GM12892 (cell line): ENCODE measurements around the gene TMEM41B.
"Not testable (repeated sequence)": the region's sequence is repeated elsewhere in the genome, so short reads cannot be mapped to it uniquely, and the experiment has no call there.

Source experiments
- DNase-seq: peaks from one replicate; pipeline ENCODE4 v3.0.0; 2011; ENCODE audit not compliant: insufficient read length
- FAIRE-seq: peaks from 2 replicates; lab custom pipeline; 2011; peaks lifted over from hg19 to GRCh38; lab: Jason Lieb, UNC
- POLR2A ChIP-seq: IDR thresholded peaks from 2 replicates; pipeline ENCODE4 v1.6.1; 2011; ENCODE audit warnings: low read depth, low read length, control low read depth
- POLR2AphosphoS5 ChIP-seq: IDR thresholded peaks from 2 replicates; pipeline ENCODE4 v1.6.1; 2011; ENCODE audit warnings: low read depth, low read length, control low read depth
- TAF1 ChIP-seq: IDR thresholded peaks from 2 replicates; pipeline ENCODE4 v1.6.1; 2011; ENCODE audit warnings: low read depth, mild to moderate bottlenecking, control low read depth, low read length, borderline replicate concordance

Gene TMEM41B

DNA sequence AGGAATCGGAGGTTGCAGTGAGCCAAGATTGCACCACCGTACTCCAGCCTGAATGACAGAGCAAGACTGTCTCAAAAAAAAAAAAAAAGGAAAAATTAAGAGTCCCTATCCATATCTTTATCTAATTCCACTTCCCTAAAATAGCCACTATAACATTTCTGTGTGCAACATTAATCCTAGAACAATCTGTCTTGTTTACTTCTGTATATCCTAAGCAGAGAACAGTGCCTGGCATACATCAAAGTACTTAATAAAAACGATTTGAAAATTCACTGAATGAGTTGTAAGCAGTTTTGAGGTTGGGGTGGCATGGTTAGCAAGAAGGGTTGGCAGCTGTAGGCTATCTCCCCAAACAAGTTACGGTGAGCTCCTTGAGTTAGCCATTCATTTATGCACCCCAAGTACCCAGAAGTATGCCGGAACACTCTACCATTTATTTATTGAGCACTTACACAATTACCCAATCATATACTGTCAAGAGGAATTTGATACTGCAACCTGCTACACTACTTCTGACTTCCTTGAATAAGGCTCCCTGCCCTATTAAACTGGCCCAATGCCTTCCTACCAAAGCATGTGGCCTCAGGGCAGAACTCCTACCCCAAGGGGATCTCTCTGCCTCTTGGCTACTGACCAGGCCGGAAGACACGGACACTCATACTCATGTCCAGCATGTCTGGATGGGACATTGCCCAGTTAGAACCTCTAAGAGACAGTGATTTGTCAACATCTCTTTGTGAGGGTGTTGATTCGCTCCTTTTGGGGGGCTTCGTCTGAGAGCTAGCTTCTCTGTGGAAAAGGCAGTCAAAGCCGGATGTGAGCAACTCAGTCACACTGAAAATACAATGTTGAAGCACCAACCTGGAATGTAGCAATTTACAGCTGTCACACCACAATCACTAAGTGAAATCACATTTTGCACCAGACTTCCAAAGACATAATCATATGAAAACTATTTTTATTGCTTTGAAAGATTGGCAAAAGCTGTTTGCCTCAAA, 16.3 kb upstream of the TMEM41B start:
- FAIRE-seq = no peak

GRCh38 chr11:9320047-9320446, 5.7 kb upstream of the TMEM41B start:
- no peak for FAIRE-seq
- no peak for TF ChIP-seq POLR2A
- no peak for TF ChIP-seq TAF1
- no peak for TF ChIP-seq POLR2AphosphoS5
- DNase-seq = no peak

More for the DNA sequence above, 16.3 kb upstream of the TMEM41B start:
- DNase-seq = no peak
- TF ChIP-seq POLR2AphosphoS5 (no peak), TAF1 (no peak), POLR2A (no peak)

DNA sequence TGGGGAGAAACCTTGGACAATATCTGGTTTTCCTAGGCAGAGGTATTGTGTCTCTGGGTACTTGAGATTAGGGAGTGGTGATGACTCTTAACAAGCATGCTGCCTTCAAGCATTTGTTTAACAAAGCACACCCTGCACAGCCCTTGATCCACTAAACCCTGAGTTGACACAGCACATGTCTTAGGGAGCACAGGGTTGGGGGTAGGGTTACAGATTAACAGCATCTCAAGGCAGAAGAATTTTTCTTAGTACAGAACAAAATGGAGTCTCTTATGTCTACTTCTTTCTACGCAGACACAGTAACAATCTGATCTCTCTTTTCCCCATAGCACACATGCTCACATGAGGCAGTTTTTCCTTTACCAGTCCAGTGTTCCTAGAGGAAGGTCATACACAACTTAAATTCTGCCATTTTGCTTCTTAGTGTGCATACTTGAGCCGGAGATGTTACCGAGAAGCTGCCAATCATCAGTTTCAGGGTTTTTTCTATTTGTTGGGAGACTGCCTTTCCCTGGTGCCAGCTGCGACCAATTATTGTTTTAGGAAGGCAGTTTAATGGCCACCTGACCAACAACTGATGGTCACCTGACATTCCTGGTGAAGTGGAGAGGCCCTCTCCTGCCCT, 5.1 kb upstream of the TMEM41B start:
- FAIRE-seq, DNase-seq: not testable (repeated sequence)

- not testable (repeated sequence) for FAIRE-seq, DNase-seq
Measured at GRCh38 chr11:9318442-9319376, 4.3 kb upstream of the TMEM41B start.

- TF ChIP-seq POLR2AphosphoS5 (no peak), TAF1 (no peak), POLR2A (no peak)
- FAIRE-seq = no peak
- no peak for DNase-seq
Measured at GRCh38 chr11:9316334-9316733, 1.9 kb upstream of the TMEM41B start.

DNA sequence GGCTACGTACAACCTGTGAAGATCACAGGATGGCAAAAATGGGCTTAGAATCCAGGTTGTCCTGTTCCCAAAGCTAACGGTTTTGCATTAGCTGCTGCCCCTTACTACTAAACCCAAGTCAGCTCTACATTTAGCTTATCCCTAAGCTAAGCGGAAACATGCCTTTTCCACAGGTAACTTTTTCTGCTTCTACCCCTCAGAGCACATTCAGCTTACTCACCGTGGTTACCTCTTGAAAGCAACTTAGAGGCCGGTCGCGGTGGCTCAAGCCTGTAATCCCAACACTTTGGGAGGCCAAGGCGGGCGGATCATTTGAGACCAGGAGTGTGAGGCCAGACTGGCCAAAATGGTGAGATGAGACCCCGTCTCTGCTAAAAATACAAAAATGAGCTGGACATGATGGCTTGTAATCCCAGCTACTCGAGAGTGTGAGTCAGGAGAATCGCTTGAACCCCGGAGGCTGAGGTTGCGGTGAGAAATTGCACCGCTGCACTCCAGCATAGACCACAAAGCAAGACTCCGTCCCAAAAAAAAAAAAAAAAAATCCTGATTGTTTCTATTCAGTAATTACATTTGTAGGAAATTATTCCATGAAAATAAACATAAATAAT, 790 bp upstream of the TMEM41B start:
- no peak for FAIRE-seq
- no peak for DNase-seq
- TF ChIP-seq POLR2A (no peak), TAF1 (no peak), POLR2AphosphoS5 (no peak)

GRCh38 chr11:9313648-9314290, 624 bp downstream of the TMEM41B start:
- FAIRE-seq (no peak), DNase-seq (peak; percentile 23)
- TF ChIP-seq POLR2A = no peak
- no peak for TF ChIP-seq TAF1
- no peak for TF ChIP-seq POLR2AphosphoS5

- no peak for TF ChIP-seq TAF1
- TF ChIP-seq POLR2AphosphoS5 = no peak
- no peak for TF ChIP-seq POLR2A
- FAIRE-seq (no peak), DNase-seq (no peak)
Measured at GRCh38 chr11:9310485-9311090, 3.8 kb downstream of the TMEM41B start.

DNA sequence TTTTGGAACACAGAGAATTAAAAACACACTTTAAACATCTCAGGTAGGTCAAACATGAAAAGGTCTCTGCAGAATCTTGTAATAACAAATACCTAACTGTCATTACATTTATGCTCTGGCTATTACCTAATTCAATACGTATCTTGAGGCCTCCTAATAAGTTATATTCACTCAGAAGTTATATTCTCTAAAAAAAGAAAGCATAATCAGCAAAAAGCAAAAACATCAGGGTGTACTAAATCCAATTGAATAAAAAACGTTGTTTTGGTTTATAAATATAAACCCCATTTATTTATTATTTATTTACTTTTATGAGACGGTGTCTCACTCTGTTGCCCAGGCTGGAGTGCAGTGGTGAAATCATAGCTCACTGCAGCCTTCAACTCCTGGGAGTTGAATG, 10.2 kb downstream of the TMEM41B start:
- no peak for DNase-seq
- FAIRE-seq = no peak
- TF ChIP-seq TAF1 = no peak
- no peak for TF ChIP-seq POLR2A
- no peak for TF ChIP-seq POLR2AphosphoS5

DNA sequence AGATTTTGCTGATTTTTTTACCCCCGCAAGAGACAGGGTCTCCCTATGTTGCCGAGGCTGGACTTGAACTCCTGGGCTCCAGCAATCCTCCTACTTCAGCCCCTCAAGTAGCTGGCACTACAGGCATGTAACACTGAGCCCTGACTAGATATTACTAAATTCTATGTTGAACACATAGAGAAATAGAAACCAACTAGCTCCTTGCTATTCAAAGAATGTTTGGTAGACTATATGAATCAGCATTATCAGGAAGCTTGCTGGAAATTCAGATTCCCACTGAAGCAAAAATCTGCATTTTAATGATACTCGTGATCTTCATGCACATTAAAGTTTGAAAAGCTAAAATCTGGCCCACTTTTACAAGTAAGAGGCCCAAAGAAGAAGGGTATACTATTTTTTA, 11.9 kb downstream of the TMEM41B start:
- TF ChIP-seq TAF1 = no peak
- no peak for TF ChIP-seq POLR2A
- no peak for TF ChIP-seq POLR2AphosphoS5
- FAIRE-seq (no peak), DNase-seq (no peak)

DNA sequence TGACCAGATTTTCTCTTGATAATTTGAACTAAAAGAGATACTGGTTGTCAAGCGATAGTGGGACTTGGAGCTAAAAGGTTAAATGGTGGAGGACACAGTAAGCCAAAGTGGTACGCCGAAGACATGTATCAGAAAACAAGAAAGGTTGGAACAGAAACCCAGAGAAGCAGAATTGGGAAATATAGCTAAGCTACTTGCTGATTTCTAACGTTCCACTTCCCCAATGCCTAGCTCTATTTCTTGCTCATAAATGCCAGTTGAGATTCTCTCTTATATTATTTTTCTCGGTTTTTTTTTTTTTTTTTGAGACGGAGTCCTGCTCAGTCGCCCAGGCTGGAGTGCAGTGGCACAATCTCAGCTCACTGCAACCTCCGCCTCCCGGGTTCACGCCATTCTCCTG, 12.7 kb downstream of the TMEM41B start:
- FAIRE-seq (no peak), DNase-seq (no peak)
- TF ChIP-seq POLR2A (no peak), TAF1 (no peak), POLR2AphosphoS5 (no peak)
